GM18526 (cell line): ENCODE measurements around the gene MYCL.

Experiments
- POLR2A ChIP-seq: IDR thresholded peaks from 3 replicates; pipeline ENCODE4 v1.6.1; 2011; ENCODE audit not compliant: insufficient read length; ENCODE audit errors: extremely low read depth

The MYCL gene

DNA sequence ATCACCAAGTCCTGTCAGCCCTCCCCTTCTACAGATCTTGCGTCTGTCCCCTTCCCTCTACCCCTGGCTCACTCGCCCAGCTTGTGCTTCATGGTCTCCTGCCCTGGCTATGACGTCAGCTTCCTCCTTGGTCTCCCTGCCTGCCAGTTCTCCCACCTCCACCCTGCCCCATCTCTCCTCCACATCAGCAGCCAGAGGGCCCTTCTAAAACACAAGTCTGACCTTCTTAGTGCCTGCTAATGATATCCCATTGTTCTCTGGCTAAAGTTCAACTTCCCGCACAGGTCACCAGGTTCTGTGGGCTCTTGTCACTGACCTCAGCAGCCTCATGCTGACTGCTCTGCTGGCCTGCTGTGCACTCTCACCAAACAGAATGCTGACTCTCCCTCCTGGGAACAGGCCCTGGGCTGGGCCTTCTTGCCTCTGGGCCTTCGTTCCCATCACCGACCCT is 24.7 kb upstream of the MYCL start:
- no peak for TF ChIP-seq POLR2A

GRCh38 chr1:39925721-39926342 is 24.1 kb upstream of the MYCL start:
- TF ChIP-seq POLR2A: no peak

DNA sequence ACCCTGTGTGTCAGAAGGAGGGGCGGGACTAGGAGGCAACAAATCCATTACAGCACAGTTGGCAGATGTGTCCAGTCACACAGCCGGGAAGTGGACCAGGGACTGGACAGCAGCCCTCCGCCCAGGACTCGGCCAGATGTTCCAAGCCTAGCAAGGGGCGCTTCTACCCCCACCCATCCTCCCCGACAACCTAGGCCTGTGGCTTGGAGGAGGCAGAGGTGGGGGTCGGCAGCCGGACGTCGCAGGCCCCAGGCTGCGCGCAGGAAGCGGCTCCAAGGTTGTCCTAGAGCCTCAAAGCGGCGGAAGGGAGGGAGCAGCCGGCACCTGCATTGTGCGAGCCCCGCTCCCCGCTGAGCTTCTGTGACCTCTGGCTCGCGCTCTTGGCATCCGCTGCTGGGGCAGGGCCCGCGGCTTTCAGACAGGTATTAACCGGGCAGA is 20.6 kb upstream of the MYCL start:
- no peak for TF ChIP-seq POLR2A

GRCh38 chr1:39919545-39919944 is 17.8 kb upstream of the MYCL start:
- TF ChIP-seq POLR2A: no peak

DNA sequence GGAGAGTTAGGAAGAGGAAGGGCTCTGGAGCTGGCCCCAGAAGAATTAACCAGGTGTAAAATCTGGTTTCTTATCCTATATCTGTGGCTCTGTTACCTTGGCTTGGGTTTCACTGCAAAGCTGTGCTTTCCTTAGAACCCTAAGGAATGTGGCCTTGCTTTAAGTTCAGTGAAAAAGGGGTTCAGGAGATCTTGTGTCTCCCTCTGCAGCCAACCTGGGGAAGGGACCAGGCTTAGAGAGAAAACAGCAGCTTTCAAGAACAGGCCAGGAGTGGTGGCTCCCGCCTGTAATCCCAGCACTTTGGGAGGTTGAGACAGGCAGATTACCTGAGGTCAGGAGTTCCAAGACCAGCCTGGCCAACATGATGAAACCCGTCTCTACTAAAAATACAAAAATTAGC is 16.1 kb upstream of the MYCL start:
- TF ChIP-seq POLR2A: no peak

DNA sequence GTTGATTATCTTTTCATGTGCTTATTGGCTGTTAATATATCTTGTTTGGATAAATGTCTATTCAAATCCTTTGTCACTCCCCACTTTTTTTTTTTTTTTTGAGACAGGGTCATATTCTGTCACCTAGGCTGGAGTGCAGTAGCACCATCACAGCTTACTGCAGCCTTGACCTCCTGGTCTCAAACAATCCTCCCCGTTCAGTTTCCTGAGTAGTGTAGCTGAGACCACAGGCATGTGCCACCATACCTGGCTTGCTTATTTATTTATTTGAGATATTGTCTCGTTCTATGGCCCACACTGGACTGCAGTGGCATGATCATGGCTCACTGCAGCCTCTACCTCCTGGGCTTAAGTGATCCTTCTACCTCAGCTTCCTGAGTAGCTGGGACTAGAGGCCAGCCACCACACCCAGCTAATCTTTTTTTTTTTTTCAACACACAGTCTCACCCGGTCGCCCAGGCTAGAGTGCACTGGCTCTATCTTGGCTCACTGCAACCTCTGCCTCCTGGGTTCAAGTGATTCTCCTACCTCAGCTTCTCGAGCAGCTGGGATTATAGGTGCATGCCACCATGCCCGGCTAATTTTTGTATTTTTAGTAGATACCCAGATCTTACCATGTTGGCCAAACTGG is 13.9 kb upstream of the MYCL start:
- no peak for TF ChIP-seq POLR2A

GRCh38 chr1:39910263-39910662 is 8.5 kb upstream of the MYCL start:
- no peak for TF ChIP-seq POLR2A

GRCh38 chr1:39908534-39908933 is 6.8 kb upstream of the MYCL start:
- TF ChIP-seq POLR2A: no peak

GRCh38 chr1:39907528-39908453 is 6.1 kb upstream of the MYCL start:
- TF ChIP-seq POLR2A: no peak

DNA sequence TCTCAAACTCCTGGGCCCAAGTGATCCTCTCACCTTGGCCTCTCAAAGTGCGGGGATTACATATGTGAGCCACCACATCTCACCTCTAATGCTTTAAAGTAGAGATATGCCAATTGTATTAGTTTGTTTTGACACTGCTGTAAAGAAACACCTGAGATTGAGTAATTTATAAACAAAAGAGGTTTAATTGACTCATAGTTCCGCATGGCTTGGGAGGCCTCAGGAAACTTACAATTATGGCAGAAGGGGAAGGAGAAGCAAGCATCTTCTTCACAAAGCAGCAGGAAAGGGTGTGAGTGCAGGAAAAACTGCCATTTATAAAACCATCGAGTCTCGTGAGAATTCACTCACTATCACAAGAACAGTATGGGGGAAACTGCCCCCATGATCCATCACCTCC is 3.5 kb upstream of the MYCL start:
- no peak for TF ChIP-seq POLR2A

DNA sequence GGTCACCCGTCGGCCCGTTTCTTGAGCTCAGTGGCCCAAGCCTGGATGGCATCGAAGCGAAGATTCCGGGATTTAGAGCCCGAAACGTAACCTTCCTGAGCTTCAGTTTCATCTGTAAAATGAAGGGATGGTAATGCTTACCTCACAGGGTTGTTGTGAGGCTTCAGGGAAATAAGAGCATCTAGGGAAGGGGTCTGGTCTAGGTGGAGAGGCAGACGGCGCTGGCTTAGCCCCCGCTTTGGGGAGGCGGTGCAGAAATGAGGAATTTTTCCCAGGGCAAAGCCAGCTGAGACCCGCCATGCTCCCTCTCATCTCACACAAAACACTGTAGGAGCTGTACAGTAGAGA is 717 bp upstream of the MYCL start:
- no peak for TF ChIP-seq POLR2A

DNA sequence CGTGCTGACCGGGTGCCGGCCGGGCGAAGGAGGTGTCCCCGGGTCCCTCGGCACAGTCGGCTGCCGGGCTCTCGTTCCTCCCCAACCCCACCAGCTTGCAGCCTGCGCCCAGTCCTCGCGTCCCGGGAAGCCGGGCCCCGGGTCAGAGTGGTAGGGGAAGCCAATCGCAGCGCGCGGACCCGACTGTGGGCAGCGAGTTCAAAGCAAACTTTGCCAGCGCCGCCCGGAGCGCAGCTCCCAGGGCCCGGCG is 328 bp downstream of the MYCL start:
- no peak for TF ChIP-seq POLR2A

DNA sequence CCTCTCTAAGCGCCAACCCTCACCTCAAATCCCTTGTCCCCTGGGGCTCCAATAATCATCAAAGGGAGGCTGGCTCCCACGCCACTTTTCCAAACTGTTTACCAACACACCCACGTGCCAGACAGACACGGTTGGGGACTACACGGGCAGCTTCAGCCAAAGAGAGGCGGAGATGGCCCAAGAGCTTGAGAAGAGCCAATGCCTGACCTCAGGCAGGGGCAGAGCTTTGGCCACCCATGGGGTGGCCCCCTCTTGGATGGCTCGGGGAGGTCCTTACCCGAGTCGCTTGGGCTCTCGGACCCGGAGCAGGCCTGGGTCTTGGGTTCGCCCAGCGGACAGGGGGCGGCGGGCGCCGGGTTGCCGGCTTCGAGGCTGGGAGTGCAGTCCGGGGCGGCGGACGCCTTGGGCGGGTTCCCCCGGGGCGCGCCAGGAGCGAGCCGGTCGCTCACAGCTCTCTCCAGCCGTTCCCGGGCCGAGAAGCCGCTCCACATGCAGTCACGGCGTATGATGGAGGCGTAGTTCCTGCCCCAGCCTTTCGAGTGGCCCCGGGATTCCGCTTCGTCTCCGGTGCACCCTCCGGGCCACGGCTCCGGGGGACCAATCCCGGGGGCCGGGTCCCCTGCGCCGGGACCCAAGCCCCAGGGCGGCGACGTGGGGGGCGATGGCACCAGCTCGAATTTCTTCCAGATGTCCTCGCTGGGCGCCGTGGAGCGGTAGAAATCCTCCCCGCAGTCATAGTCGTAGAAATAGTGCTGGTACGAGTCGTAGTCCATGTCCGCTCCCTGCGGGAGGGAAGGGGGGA is 854 bp downstream of the MYCL start:
- TF ChIP-seq POLR2A: no peak

DNA sequence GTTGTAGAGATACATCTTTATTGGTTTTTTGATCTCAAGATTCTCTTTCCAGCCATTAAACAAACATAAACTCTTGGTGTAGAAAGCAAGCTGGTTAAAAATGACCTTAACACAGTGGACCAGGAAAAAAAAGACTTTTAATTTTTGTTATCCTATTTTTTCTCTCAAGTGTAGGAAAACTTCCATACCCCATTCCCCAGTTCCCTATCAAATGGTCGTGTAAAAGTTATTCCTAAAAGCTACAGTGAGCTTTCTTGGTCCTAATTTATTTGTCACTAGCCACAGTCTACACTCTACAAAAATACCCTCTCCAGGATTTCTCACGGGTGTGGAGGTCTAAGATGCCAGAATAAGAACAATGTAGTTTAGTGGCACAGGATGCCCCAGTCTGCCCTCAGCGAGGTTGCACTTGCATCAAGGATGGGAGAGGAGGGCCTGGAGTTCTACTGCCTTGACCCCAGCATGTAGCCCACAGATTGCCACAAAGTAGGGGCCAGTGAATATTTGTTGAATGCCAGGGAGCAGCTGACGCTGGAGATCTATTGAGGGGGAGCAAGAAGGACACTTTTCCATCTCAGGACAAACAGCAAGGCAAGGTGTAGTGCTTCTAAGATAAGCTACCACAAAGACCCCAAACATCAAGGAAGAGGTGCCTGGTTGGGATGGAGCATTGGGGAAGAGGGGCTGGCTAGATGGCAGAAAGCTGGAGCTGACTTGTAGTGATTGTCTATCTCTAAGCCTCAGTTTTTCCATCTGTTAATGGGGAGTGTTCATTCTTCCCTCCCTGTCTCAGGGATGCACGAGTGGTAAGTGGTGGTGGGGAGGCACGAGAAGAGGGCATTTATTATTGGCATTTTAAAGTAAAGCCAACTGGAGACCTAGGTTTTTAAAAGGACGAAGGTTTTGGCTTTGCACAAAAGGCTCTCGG is 1.8 kb downstream of the MYCL start:
- TF ChIP-seq POLR2A: no peak
